Measurements from ENCODE around the gene NKAIN1.
A peak's percentile ranks its signal among the peaks of the same experiment; 100 is the strongest.
"Not testable (repeated sequence)": the region's sequence is repeated elsewhere in the genome, so short reads cannot be mapped to it uniquely, and the experiment has no call there.

The NKAIN1 gene

DNA sequence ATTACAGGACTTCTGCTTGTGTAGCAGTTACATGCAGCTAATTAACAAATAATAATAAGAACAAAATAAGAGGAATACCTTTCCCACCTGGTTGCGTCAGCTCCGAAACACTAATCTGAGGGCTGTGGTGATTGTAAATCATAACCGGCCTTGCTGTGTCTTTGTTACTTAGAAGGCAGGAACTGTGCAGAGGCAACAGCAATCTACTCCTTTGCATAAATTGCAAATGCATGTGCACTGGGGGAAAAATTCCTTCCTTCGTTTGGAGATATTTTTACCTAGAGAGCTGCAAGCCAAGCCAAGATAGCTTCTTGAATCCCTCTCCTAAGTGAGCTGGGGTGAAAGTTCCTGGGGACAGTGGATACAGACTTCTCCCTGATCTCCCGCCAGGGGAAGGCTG is 46.0 kb downstream of the NKAIN1 start:
- DNase-seq, result no peak

DNA sequence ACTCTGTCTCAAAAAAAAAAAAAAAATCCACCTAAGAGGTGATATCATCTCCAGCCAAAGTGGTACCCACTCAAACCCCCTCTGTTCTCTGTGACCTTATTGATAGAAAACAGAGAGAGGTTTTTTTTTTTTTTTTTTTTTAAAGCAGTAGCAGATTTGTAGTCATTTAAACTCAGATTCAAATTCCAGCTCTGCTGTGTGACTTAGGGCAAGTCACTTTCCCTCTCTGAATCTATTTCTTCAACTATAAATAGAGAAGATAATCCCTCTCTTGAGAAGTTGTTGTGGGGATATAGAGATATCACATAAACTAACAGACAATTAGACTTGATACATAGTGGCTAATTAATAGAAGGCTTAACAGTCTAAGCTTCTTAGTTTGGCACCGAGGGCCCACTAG is 48.4 kb downstream of the NKAIN1 start:
- no peak for DNase-seq

DNA sequence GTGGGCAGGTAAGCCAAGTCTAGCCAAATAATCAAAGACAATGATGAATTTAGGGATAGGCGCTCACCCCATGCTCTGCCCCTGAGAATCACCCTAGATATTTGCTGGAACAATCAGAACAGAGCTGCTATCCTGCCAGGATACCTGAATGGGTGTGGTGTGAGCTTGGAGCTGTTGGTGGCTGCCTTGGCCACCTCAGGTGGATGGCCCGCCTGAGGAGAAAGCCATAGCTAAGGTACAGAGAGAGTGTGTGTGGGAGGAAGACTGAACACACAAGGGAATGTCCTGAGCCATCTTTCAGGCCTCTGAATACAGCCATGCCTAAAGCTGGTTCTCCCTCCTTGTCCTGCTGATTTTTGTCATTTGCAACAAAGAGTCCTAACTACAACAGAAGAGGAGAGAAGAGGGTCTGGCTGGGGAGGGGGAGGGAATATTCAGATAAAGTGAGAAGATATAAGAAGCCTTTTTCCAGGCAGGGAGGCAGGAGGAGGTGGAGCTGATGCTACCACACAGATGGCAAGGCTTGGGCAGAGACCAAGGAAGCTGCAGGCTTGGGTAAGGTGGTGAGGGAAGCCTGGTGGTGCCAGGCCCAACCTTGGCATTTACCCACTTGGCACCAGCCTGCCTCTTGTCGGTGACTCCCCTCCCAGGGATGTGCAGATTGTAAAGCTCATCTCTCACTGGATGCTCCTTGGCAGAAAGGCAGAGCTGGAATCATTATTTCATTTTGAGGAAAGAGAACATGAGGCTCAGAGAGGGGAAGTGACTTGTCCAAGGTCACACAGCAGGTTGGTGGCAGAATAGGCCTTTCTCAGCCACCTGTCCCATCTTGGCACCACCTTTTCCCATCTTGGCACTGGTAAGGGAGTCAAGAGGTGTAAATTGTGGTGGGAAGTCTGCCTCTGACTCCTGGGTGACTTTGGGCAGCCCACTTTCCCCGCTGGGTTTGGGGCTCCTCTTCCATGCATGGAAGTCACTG is 49.7 kb downstream of the NKAIN1 start:
- no peak for DNase-seq

DNA sequence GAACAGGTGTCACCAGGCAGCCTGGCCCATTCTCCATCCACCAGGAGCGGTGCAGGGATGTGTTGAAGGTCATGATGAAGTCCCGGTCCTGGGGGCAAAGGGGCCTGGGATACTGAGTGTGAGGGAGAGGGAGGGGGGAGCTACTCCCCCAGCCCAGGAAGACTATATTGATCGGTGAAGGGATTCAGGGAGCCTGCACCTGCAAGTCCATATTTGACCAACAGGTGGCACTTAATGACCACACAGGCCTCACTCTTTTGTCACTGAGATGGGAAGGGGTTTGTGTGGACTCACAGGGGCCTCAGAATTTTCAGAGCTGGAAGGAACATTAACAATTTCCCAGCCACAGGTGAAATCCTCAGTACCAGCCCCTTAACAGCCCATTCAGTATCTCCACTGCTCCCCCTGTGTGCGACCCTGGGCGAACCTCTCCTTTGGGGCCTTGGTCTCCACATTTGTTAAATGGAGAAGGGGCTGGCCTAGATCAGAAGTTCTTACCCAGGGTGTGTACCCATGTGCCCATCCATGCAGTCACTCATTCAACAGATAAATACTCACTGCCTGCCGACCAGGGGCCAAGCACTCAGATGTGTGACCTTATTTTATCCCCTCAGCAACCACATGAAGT is 55.6 kb downstream of the NKAIN1 start:
- peak; percentile 39 for DNase-seq

DNA sequence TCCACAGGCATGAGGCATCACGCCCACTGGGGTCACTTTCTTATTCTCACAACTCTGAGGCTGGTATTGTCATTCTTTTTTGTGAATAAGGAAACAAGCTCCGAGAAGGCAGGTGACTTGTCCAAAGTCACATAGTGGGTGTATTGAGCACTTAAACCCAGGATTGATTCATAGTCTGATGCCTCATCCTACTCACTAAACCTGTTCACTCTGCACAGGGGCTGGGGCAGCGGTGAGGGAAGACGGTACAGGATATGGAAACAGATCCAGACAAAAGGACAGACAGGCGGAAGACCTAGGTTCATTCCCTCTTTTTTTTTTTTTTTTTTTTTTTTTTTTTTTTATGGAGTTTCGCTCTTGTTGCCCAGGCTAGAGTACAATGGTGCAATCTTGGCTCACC is 56.6 kb downstream of the NKAIN1 start:
- DNase-seq, result no peak

DNA sequence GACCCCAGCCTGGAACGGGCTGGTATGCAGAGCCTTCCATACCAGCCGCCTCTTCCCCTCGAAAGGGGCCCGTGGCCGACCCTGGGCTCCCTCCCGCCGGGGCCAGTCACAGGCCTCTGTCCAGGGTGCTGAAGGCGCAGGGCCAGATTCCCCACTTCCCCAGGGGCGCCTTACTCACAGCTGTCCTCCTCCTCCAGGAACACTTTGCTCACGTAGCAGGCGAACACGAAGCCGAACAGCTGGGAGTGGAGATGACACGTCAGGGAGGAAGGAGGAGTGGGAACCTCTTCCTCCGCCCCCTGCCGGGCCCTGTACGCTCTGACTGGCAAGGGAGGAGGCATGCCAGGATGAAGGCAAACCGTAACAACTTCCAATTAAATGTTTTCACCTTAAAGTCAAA is 57.3 kb downstream of the NKAIN1 start:
- peak; percentile 22 for DNase-seq

DNA sequence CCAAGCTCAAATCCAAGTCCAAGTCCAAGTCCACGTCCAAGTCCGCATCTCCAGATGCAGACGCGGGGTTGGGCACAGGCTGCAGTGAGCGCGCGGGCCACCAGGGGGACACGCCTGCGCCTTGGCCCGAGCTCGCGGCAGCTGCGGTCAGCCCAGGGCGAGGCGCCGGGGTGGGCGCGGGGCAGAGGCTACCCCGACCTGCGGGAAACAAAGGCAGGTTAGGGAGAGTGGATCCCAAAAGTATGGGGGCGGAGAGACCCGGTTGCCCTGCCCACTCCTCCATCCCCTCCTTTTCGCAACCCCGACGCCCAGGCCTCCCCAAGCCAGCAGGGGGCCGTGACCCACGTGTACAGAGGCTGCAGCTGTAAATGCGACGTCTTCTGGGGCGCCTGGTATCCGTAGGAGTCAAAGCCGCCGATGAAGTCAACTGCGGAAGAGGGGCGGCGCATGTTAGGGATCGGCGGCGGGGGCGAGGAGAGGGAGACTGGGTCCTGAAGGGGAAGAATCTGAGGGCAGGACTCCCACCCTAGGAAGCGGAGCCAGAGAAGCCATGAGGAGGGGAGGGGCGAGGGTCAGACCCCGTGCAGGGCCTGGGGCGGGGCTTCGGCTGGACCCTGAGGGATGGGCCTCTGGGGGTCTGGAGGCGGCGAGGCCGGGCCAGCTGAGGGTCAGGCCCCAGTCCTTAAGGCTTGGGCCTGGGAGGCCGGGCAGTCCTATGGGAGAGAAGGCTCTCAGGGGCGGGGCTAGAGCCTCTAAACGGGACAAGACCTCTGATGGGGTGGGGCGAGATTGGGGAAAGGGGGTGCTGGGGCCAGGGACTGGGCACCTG is 58.0 kb downstream of the NKAIN1 start:
- no peak for DNase-seq

DNA sequence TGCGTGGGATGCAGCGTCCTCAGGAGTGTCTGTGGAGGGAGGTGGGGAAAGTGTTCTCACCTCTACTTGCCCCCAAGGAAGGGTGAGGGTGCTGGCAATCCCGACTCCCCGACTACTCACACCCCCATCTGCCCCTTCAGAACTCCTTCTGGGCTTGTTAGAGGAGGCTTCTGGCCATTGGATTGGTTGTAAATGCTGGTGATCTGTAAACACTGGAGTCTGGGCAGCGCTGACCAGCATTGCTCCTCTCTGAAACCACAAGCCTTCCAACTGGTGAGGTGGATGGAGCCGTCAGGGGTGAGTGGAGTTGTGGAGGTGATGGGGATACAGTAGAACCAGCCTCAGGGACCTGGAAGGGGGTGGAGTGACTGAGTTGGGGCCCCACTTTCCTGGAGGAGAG is 59.3 kb downstream of the NKAIN1 start:
- no peak for DNase-seq

DNA sequence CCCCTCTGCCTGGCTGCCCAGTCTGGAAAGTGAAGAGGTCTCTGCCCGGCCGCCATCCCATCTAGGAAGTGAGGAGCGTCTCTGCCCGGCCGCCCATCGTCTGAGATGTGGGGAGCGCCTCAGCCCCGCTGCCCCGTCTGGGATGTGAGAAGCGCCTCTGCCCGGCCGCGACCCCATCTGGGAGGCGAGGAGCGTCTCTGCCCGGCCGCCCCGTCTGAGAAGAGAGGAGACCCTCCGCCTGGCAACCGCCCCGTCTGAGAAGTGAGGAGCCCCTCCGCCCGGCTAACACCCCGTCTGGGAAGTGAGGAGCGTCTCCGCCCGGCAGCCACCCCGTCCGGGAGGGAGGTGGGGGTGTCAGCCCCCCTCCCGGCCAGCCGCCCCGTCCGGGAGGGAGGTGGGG is 63.4 kb downstream of the NKAIN1 start:
- DNase-seq, result not testable (repeated sequence)

DNA sequence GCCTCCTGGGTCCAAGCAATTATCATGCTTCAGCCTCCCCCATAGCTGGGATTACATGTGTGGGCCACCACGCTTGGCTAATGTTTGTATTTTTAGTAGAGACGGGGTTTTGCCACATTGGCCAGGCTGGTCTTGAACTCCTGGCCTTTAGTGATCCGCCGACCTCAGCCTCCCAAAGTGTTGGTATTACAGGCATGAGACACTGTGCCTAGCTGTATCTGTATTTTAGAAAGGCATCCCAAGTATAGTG is 69.3 kb downstream of the NKAIN1 start:
- DNase-seq, result no peak

DNA sequence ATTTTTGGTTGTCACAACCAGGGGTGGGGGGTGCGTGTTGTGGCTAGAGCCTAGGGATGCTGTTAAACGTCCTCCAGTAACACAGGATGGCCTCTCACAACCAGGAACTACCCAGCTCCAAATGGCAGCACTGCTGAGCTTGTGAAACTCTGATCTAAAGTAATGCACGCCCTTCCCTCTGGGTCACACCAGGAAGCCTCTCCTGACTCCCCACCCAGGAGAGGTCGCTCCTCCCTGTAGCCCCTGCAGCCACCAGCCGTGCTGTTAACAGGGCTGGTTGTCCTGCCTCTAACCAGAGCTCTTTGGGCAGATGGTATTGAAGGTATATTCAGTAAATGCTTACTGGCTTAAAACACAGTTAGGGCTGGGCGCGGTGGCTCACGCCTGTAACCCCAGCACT is 73.2 kb downstream of the NKAIN1 start:
- no peak for DNase-seq

DNA sequence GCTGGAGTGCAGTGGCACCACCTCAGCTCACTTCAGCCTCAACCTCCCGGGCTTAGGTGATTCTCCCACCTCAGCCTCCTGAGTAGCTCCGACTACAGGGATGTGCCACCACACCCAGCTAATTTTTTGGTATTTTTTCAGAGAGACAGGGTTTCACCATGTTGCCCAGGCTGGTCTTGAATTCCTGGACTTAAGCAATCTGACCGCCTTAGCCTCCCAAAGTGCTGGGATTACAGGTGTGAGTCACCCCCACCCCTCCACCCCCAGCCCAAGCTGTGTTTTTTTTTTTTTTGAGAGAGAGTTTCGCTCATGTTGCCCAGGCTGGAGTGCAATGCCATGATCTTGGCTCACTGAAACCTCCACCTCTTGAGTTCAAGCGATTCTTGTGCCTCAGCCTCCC is 75.4 kb downstream of the NKAIN1 start:
- DNase-seq, result no peak

DNA sequence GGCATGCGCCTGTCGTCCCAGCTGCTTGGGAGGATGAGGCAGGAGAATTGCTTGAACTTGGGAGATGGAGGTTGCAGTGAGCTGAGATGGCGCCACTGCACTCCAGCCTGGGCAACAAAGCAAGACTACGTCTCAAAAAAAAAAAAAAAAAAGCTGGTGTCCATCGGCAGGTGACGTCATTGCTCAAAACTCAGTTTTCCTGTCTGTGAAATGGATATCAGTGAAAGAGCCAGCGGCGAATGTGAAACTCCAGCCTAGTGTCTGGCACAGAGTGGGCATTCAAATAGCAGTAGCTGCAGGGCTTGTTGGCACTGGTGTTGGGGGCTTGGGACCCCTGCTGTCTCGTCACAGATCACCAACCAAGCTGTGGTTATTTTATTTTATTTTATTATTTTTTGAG is 75.8 kb downstream of the NKAIN1 start:
- no peak for DNase-seq

DNA sequence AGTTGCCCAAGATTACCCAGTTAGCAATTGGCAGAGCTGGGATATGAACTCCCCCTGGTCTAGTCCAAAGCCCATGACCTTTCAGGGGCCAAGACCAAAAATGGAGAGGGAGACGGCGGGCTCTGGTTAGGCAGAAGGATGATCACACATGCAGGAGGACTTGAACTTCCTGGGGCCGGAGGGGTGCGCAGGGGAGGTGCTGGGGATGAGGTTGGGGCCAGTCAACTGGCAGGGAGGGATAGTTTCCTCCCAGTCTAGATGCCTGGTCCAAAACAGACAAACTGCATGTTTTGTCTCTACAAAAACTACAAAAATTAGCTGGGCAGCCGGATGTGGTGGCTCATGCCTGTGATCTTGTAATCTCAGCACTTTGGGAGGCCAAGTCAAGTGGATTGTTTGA is 78.1 kb downstream of the NKAIN1 start:
- DNase-seq, result no peak

DNA sequence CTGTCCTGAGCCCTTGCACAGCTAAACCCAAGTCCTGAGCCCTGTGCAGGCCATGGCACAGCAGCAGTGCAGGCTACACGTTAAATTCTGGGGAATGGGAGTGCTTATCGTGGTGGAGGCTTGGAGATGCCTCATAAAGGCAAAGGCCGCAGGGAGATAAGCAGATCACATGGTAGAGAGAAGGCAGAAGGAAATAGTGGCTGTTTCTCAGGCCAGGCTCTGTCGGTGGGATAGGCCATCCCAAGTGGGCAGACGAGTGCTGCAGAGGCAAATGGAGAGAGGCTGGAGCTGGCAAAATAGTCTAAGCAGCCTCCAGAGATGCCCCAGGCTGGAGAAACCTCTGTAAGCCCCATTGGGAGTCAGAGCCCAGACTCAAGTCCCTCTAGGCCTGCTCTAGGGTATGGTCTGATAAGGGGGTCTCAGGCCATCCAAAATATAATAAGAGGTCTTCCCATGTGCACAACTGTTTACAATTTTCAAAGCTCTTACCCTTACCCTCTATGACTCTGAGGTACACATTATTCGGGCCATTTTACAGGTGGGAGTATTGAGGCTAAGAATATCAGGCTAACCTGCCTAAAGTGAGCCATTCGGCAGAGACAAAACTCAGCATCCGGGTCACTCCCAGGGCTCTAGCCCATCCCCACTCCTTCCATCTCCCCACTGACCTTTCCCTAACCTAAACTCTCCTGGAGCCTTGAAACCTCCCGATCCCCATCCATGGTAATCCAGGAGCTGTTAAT is 79.6 kb downstream of the NKAIN1 start:
- no peak for DNase-seq

DNA sequence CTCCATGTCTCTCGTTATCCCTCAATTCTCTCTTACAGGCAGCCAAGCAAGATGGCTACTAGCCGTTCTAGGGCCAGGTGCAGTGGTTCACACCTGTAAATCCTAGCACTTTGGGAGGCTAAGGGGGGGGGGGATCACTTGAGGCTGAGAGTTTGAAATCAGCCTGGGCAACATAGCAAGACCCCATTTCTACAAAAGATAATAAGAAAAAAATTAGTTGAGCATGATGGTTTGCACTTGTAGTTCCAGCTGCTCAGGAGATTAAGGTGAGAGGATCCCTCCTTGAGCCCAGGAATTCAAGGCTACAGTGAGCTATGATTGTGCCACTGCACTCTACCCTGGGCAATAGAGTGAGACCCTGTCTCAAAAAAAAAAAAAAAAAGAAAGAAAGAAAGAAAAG is 80.4 kb downstream of the NKAIN1 start:
- no peak for DNase-seq

DNA sequence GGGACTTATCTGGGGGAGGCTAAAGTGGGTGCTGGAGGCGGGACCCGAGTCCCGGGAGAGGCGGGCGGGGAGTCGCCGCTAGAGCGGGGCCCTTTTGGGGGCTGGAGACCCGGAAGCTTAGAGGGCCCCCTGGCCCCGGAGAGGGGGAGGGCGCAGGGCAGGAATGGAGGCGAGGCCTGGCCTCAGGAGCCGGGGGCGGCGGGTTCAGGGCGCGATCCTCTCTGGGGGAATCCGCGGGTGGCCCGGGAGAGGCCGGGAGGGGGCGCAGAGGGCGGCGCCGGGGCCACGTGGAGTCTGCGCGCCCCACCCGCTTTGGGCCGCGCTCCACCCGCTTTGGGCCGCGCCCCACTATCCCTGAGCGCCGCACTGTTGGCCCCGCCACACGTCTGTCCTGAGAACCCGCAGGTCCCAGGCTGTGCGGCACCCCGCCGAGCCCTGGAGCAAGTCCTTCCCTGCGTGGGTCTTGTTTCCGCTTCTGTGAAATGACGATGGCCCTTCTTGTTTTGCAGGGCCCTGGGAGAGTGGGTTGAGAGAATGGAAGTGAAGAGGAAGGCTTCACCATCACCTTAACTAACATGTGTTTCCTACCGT is 84.4 kb downstream of the NKAIN1 start:
- peak; percentile 33 for DNase-seq

DNA sequence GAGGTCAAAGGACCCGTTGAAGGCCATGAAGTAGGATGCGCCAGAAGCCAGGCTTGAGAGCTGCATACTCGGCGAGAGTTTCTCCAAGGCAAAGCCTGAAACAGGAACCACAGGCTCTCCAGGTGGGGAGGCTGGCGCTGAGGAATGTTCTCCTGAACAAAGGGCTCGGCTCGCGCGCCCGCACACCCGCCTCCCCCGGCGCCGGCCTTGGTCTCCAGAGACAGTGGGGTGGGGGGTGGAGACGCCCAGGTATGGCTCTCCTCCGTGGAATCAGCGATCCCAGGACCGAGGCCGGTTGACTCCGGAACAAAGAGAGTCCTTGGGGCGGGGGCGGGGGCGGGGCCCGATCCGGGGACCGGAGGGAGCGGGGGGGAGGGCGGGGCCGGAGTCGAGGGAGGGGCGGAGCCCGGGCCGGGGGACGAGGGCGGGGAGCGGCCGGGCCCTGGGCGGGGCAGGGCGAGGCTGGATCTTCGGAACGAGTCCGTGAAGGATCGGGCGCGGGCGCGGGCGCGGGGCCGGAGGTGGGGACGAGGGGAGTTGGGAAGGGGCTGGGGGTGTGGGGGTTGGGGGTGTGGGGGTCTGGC is 85.0 kb downstream of the NKAIN1 start:
- peak; percentile 50 for DNase-seq

DNA sequence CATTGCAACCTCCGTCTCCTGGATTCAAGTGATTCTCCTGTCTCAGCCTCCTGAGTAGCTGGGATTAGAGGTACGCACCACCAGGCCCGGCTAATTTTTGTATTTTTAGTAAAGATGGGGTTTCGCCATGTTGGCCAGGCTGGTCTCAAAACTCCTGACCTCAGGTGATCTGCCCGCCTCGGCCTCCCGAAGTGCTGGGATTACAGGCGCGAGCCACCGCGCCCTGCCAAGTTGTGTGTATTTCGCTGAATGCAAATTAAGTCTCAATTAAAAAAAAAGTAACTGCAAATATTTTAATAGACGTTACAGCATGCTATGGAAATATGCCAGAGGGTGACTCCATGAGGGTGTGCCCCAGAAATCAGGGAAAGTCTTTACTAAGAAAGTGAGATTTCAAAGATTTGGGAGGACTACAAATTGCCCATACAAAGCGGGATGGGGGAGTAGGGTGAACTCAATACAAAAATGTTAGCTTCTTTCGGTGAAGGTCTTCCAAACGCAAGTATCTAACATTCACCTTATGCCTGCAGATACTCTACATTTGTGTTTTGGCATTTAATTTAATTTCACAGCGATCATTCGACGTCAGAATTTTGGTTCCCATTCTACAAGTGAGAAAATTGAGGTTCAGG is 85.6 kb downstream of the NKAIN1 start:
- no peak for DNase-seq

DNA sequence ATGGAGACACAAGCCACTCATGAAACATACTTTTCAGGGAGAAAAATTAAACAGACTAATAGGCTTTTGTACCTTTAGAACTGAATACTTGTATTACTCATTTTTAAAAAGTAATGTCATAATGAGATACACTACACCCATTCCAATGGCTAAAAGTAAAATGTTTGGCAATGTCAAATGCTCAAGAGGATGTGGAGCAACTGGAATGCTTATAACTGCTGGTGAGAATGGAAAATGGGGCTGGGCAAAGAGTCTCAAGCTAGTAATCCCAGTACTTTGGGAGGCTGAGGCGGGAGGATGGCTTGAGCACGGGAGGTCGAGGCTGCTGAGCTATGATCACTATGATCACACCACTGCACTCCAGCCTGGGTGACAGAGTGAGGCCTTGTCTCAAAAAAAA is 86.3 kb downstream of the NKAIN1 start:
- no peak for DNase-seq

DNA sequence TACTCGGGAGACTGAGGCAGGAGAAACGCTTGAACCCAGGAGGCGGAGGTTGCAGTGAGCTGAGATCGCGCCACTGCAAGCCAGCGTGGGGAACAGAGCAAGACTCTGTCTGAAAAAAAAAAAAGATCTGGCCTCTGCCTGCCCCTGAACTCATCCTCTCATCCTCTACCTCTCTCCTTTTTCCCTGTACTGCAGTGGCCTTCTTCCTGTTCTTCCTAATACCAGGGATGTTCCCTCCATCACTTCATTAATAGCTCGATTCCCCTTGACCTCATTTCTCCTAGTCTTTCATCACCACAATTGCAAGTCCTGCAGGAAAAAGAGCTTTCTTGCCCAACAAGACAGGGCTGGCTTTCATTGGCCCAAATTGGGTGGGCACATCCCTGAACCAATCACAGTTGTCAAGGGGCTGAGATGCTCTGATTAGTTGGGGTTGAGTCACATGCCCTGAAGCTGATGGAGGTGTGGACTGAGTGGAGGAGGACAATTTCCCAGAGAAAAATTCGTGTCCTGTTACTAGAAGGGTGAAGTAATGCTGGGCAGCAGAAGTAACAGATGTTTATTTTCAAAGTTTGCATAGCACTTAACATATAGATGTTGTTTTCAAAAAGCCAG is 87.4 kb downstream of the NKAIN1 start:
- DNase-seq, result no peak
